HUDEP-2 (cell line): ENCODE measurements around the gene USP25.
A peak's percentile ranks its signal among the peaks of the same experiment; 100 is the strongest.

ENCODE experiments used
- DNase-seq, 76 experiments: peaks; one replicate each; lab custom pipeline; 2025; ENCODE audit not compliant: unreplicated experiment in 76 of 76; lab: John Stamatoyannopoulos, UW

USP25 gene

GRCh38 chr21:15729674-15730483, at the start of gene USP25:
TSS of gene USP25 (plus strand) at chr21:15729982. CDS start at chr21:15730394, 412 bp downstream.
- peak in 75 of 76 experiments; percentile 35 to 97 (median 90) for DNase-seq

- no peak for DNase-seq
Measured at GRCh38 chr21:15682186-15682895, 47.4 kb upstream of the USP25 start.

- no peak for DNase-seq
Measured at GRCh38 chr21:15682977-15683376, 46.8 kb upstream of the USP25 start.

- DNase-seq: no peak
Measured at GRCh38 chr21:15686506-15686905, 43.3 kb upstream of the USP25 start.

GRCh38 chr21:15687208-15687607, 42.6 kb upstream of the USP25 start:
- no peak for DNase-seq

GRCh38 chr21:15688016-15688415, 41.8 kb upstream of the USP25 start:
- DNase-seq: no peak

GRCh38 chr21:15688809-15689208, 41.0 kb upstream of the USP25 start:
- DNase-seq: no peak

- no peak for DNase-seq
Measured at GRCh38 chr21:15692711-15693110, 37.1 kb upstream of the USP25 start.

- no peak for DNase-seq
Measured at GRCh38 chr21:15695241-15695640, 34.5 kb upstream of the USP25 start.

- DNase-seq: peak in 4 of 76 experiments; percentile 8 to 31 (median 16)
Measured at GRCh38 chr21:15701830-15702229, 28.0 kb upstream of the USP25 start.

GRCh38 chr21:15703932-15704331, 25.9 kb upstream of the USP25 start:
- no peak for DNase-seq

- no peak for DNase-seq
Measured at GRCh38 chr21:15706696-15707095, 23.1 kb upstream of the USP25 start.

GRCh38 chr21:15713412-15713811, 16.4 kb upstream of the USP25 start:
- DNase-seq: no peak

- no peak for DNase-seq
Measured at GRCh38 chr21:15718711-15719110, 11.1 kb upstream of the USP25 start.

- DNase-seq: no peak
Measured at GRCh38 chr21:15719976-15720375, 9.8 kb upstream of the USP25 start.

- no peak for DNase-seq
Measured at GRCh38 chr21:15722591-15723324, 7.0 kb upstream of the USP25 start.

GRCh38 chr21:15725949-15726348, 3.8 kb upstream of the USP25 start:
- no peak for DNase-seq

GRCh38 chr21:15728046-15728445, 1.7 kb upstream of the USP25 start:
- no peak for DNase-seq

GRCh38 chr21:15729346-15729673, 472 bp upstream of the USP25 start:
- no peak for DNase-seq

- peak in 5 of 76 experiments; percentile 42 to 65 (median 51) for DNase-seq
Measured at GRCh38 chr21:15730484-15731242, 881 bp downstream of the USP25 start.

GRCh38 chr21:15731243-15731613, 1.4 kb downstream of the USP25 start:
- DNase-seq: peak in 30 of 76 experiments; percentile 20 to 65 (median 42)
